ENCODE measurements around the gene C1orf53. TPM values are rescaled to one million over a fixed set of nuclear protein-coding genes. Genes with fewer than 3 reads are reported as not detected.
A peak's percentile ranks its signal among the peaks of the same experiment; 100 is the strongest.
"Not testable (repeated sequence)": the region's sequence is repeated elsewhere in the genome, so short reads cannot be mapped to it uniquely, and the experiment has no call there.

Gene C1orf53
- total RNA-seq (2014; rRNA removed; shearing (Covaris generic)): 4.1 TPM in 1 of 2 replicates, not detected in the other
- total RNA-seq (2022): 2.4 and 4.3 TPM in 2 replicates
- percentile 50 among the genes with signal in this experiment for Bru-seq, nascent RNA
- BruChase-seq, experiment 1, labeled RNA remaining after a 6-hour chase: percentile 34 among the genes with signal in this experiment
- BruChase-seq, experiment 2, labeled RNA remaining after a 2-hour chase: percentile 31 among the genes with signal in this experiment
- long read RNA-seq, partial matches to known transcripts: 0 of 3 reads
- long read RNA-seq, other reads (novel, unspliced or antisense): 1 of 3 reads

- Histone ChIP-seq H4K20me1 (ENCODE audit: insufficient read depth, low read length) (no peaks in the 10 kb centered on the region; the same call in 1 of the 2 replicates), H2AFZ (ENCODE audit: low read length) (peak within 1 kb of the TSS; percentile 91), H3K4me2 (ENCODE audit: low read length) (peak within 1 kb of the TSS; percentile 78), H3K4me3 (ENCODE audit: low read depth, low read length, poor library complexity, severe bottlenecking) (peak within 1 kb of the TSS; percentile 73), H3K79me2 (ENCODE audit: insufficient read depth, low read depth, low read length) (no peaks in the 10 kb centered on the region), H3K36me3 (ENCODE audit: insufficient read depth, low read length) (no peaks in the 10 kb centered on the region), H3K4me1 (ENCODE audit: insufficient read depth, low read length, poor library complexity, severe bottlenecking) (peaks cover 14% of the 10 kb centered on the region), H3K9me2 (ENCODE audit: insufficient read depth, low read length) (no peaks in the 10 kb centered on the region), H3K27ac (ENCODE audit: low read depth, low read length, poor library complexity, severe bottlenecking) (peak within 1 kb of the TSS; percentile 69), H3K9me3 (ENCODE audit: low read length) (no peaks in the 10 kb centered on the region)
- POLR2A ChIA-PET: interaction anchor here (0.5 to 3.0 kb wide), 18 partner anchors 7 to 1035 kb away, joined by 3 to 14 read pairs (median 3); no protein-coding TSS in a partner anchor
- peak; percentile 91 for DNase-seq (ENCODE audit: low spot score)
- CTCF ChIA-PET (ENCODE audit: unreplicated experiment): interaction anchor here (0.6 kb wide), 1 partner anchor 391 kb away, joined by 3 read pairs; no protein-coding TSS in a partner anchor
- BruUV-seq (replicated peaks): no TSS peak
- intact Hi-C loops (cut with micrococcal nuclease; ENCODE audit: unreplicated experiment): loop anchor here (2.0 kb wide), 2 partner anchors 128 to 254 kb away; partner anchors contain the start of genes DENND1B and NEK7
- TF ChIP-seq CTCF (conservative IDR thresholded peaks at IDR 0.05; ENCODE audit: low read length) (no peak), EZH2phosphoT487 (IDR thresholded peaks at IDR 0.05; ENCODE audit: borderline replicate concordance, low read depth, low read length) (no peak)
Observed at GRCh38 chr1:197902454-197903195, at the start of gene C1orf53. Gene C1orf53 (plus strand): TSS chr1:197902630. CDS start chr1:197902650, 20 bp downstream.

- POLR2A ChIA-PET: interaction anchor here (1.2 kb wide), 1 partner anchor 11 kb away, joined by 3 read pairs; no protein-coding TSS in a partner anchor
- H4K20me1 ChIP-seq (ENCODE audit: insufficient read depth, low read length); H3K27ac ChIP-seq (ENCODE audit: low read depth, low read length, poor library complexity, severe bottlenecking); H3K4me2 ChIP-seq (ENCODE audit: low read length); H2AFZ ChIP-seq (ENCODE audit: low read length); H3K9me3 ChIP-seq (ENCODE audit: low read length); CTCF ChIA-PET (ENCODE audit: unreplicated experiment); BruUV-seq (replicated peaks); H3K9me2 ChIP-seq (ENCODE audit: insufficient read depth, low read length); H3K4me1 ChIP-seq (ENCODE audit: insufficient read depth, low read length, poor library complexity, severe bottlenecking); DNase-seq (ENCODE audit: low spot score); H3K4me3 ChIP-seq (ENCODE audit: low read depth, low read length, poor library complexity, severe bottlenecking); H3K36me3 ChIP-seq (ENCODE audit: insufficient read depth, low read length); intact Hi-C loops (cut with micrococcal nuclease; ENCODE audit: unreplicated experiment); H3K79me2 ChIP-seq (ENCODE audit: insufficient read depth, low read depth, low read length): not testable (repeated sequence)
Observed at GRCh38 chr1:197855751-197856150, 46.7 kb upstream of the C1orf53 start.

GRCh38 chr1:197857477-197857876, 45.0 kb upstream of the C1orf53 start:
- Histone ChIP-seq H3K79me2 (ENCODE audit: insufficient read depth, low read depth, low read length) (no peaks in the 10 kb centered on the region), H3K9me2 (ENCODE audit: insufficient read depth, low read length) (no peaks in the 10 kb centered on the region), H3K27ac (ENCODE audit: low read depth, low read length, poor library complexity, severe bottlenecking) (no peak overlapping the region), H3K4me1 (ENCODE audit: insufficient read depth, low read length, poor library complexity, severe bottlenecking) (peaks cover 7% of the 10 kb centered on the region), H3K36me3 (ENCODE audit: insufficient read depth, low read length) (no peaks in the 10 kb centered on the region), H4K20me1 (ENCODE audit: insufficient read depth, low read length) (no peaks in the 10 kb centered on the region), H3K4me3 (ENCODE audit: low read depth, low read length, poor library complexity, severe bottlenecking) (no peak overlapping the region), H3K9me3 (ENCODE audit: low read length) (0 out of 2 replicates have a peak, but pooled peaks cover 3% of the 10 kb centered on the region), H3K4me2 (ENCODE audit: low read length) (no peak overlapping the region), H2AFZ (ENCODE audit: low read length) (no peak overlapping the region)
- intact Hi-C loops (cut with micrococcal nuclease; ENCODE audit: unreplicated experiment): no loop called here
- ChIA-PET CTCF (ENCODE audit: unreplicated experiment) (no interaction called here), POLR2A (no interaction called here)
- DNase-seq (ENCODE audit: low spot score): peak; percentile 4
- no TSS peak for BruUV-seq (replicated peaks)
- TF ChIP-seq CTCF (conservative IDR thresholded peaks at IDR 0.05; ENCODE audit: low read length): no peak

Measured in OCI-LY7 (cell line).